K562 (cell line): ENCODE data around the gene MAST1. TPM values are rescaled to one million over a fixed set of nuclear protein-coding genes. Genes with fewer than 3 reads are reported as not detected.
A peak's percentile ranks its signal among the peaks of the same experiment; 100 is the strongest.

ENCODE experiments used
- ETV6 ChIP-seq, 3 experiments: fragments of 150-350 bp in 1 of 3; sonication (generic) in 1 of 3; formaldehyde crosslinking in 1 of 3; IDR thresholded peaks; 2 replicates each; pipeline versions ENCODE4 v1.6.1 to v1.8.0; 2014 to 2022; ENCODE audit warnings: borderline replicate concordance in 2 of 3, low read depth in 2 of 3, antibody characterized with exemption in 1 of 3, low read length in 1 of 3, mild to moderate bottlenecking in 1 of 3, missing genetic modification reagents in 1 of 3
- FOXM1 ChIP-seq, 2 experiments: fragments of 450-650 bp in 1 of 2; sonication (generic) in 1 of 2; formaldehyde crosslinking in 1 of 2; IDR thresholded peaks; 2 replicates each; pipeline versions ENCODE4 v1.6.1 to v1.9.0; 2017 to 2022; ENCODE audit warnings: low read depth in 2 of 2, mild to moderate bottlenecking in 2 of 2, missing genetic modification reagents in 1 of 2, moderate library complexity in 1 of 2
- HNRNPL ChIP-seq: fragments of 200-400 bp; formaldehyde crosslinking; IDR thresholded peaks from 2 replicates; pipeline ENCODE4 v1.6.1; 2017; ENCODE audit warnings: low read depth, mild to moderate bottlenecking, low read length
- MTA1 ChIP-seq: fragments of 450-650 bp; IDR thresholded peaks from 2 replicates; pipeline ENCODE4 v1.6.1; 2017; ENCODE audit warnings: borderline replicate concordance
- NR2F6 ChIP-seq: fragments of 450-650 bp; formaldehyde crosslinking; IDR thresholded peaks from 2 replicates; pipeline ENCODE4 v1.4.0; 2020; ENCODE audit warnings: mild to moderate bottlenecking
- RAD51 ChIP-seq: fragments of 450-650 bp; IDR thresholded peaks from 2 replicates; pipeline ENCODE4 v1.7.1; 2016; ENCODE audit warnings: low read depth, mild to moderate bottlenecking, borderline replicate concordance
- SLC30A9 ChIP-seq: fragments of 250-450 bp; sonication (Bioruptor Pico); IDR thresholded peaks from 2 replicates; pipeline ENCODE4 v1.8.0; 2022; ENCODE audit warnings: mild to moderate bottlenecking, moderate library complexity
- SMAD3 ChIP-seq: fragments of 450-650 bp; formaldehyde crosslinking; conservative IDR thresholded peaks from 2 replicates; pipeline ENCODE4 v1.4.0; 2020; ENCODE audit warnings: mild to moderate bottlenecking
- TARDBP ChIP-seq: fragments of 450-650 bp; IDR thresholded peaks from 2 replicates; pipeline ENCODE4 v1.6.1; 2016
- ZNF239 ChIP-seq: fragments of 250-450 bp; sonication (Bioruptor Pico); IDR thresholded peaks from 2 replicates; pipeline ENCODE4 v1.4.0; 2020; ENCODE audit warnings: mild to moderate bottlenecking
- ZNF324 ChIP-seq: fragments of 250-450 bp; sonication (Bioruptor Pico); IDR thresholded peaks from 2 replicates; pipeline ENCODE4 v1.4.0; 2020; ENCODE audit warnings: mild to moderate bottlenecking
- polyA plus RNA-seq, 8 experiments: library from polyadenylated mRNA; depleted of rRNA in 4 of 8; stranded (reverse) in 5 of 8; unstranded in 3 of 8; fragments of >200 nt; fragmentation: Nextera tagmentation in 2 of 8; fragmentation: Illumina TruSeq in 1 of 8; extraction: Ambion mirVana in 2 of 8; extraction: Trizol in 1 of 8; gene quantifications; 2 replicates each; pipeline versions ENCODE4 v1.2.1 to v1.2.3, GENCODE V29; 2011 to 2014; ENCODE audit warnings: inconsistent platforms in 1 of 8, missing spikeins in 1 of 8
- total RNA-seq, 7 experiments: library from RNA; depleted of rRNA in 6 of 7; stranded (reverse); fragments of >200 nt in 6 of 7; fragmentation: Illumina TruSeq in 2 of 7; extraction: Trizol in 2 of 7; gene quantifications; 2 replicates each; pipeline versions ENCODE4 v1.2.1 to v1.2.3, GENCODE V29; 2011 to 2021; ENCODE audit warnings: low replicate concordance in 1 of 7
- TF ChIP-seq, protein P1 (sequence below): sonication (generic); formaldehyde crosslinking; IDR thresholded peaks from 2 replicates; pipeline ENCODE4 v1.8.0; 2022; ENCODE audit warnings: missing genetic modification reagents, mild to moderate bottlenecking, borderline replicate concordance
- TF ChIP-seq, protein P2 (sequence below): fragments of 150-350 bp; conservative IDR thresholded peaks from 2 replicates; pipeline ENCODE4 v1.6.1; 2014; ENCODE audit warnings: low read length
- TF ChIP-seq, protein P3 (sequence below): fragments of 250-450 bp; sonication (Bioruptor Pico); IDR thresholded peaks from 2 replicates; pipeline ENCODE4 v1.8.0; 2022; ENCODE audit warnings: moderate library complexity, mild to moderate bottlenecking, inconsistent platforms
- TF ChIP-seq, protein P4 (sequence below): fragments of 450-650 bp; formaldehyde crosslinking; IDR thresholded peaks from 2 replicates; pipeline ENCODE4 v1.4.0; 2020; ENCODE audit warnings: mild to moderate bottlenecking, moderate library complexity
- TF ChIP-seq, protein P5 (sequence below): fragments of 450-650 bp; IDR thresholded peaks from 2 replicates; pipeline ENCODE4 v1.7.0; 2016; ENCODE audit warnings: borderline replicate concordance

MAST1 gene
- total and polyA plus RNA-seq, 9 of the 15 experiments (the other 6 are each of a cell fraction or from before 2014, with no cell fraction given): 0.48 to 10.3 (median 3.9) TPM

DNA sequence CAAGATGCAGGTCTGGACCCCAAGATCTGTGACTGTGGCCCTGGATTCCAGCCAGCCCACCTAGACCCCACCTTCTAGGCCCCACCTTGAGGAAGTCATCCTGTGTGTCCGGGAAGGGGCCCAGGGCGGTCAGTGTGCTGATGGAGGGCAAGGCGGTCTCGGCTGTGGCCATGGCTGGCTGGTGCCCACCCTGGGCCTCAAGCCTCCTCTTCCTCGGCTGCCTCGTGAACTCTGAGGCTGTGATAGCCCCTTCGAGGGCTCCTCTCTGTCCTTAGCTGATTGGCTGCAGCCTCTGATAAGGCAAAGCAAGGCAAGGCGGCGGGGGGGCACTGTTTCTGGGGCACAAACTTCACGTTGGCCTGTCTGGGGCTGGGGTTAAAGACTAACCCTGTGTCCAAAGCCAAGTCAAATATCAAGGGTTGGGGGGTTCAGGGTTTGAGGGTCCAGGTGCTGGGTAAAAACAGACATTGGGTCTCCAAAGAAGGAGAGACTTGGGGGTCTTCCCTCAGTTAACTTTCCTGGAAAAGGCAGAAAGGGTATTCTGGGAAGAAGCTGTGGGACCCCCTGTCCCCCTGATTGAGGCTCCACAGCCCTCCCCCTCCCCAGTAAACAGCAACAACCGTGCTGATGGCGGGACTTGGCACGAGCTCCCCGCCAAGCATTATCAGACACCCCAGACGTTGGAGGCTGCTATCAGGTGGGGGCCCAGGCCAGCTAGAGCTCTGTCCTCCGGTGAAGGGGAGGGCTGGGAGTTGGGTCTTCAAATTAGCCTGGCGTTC, 48.8 kb downstream of the MAST1 start, which contains the start of gene KLF1 (continued):
- TF ChIP-seq FOXM1 (IDR thresholded peaks at IDR 0.05; ENCODE audit: low read depth): peak; percentile 82
- TF ChIP-seq FOXM1 (CRISPR knock-in tag; IDR thresholded peaks at IDR 0.05; ENCODE audit: low read depth): no peak
- no peak for TF ChIP-seq SMAD3 (CRISPR knock-in tag)
- TF ChIP-seq, protein P1, sequence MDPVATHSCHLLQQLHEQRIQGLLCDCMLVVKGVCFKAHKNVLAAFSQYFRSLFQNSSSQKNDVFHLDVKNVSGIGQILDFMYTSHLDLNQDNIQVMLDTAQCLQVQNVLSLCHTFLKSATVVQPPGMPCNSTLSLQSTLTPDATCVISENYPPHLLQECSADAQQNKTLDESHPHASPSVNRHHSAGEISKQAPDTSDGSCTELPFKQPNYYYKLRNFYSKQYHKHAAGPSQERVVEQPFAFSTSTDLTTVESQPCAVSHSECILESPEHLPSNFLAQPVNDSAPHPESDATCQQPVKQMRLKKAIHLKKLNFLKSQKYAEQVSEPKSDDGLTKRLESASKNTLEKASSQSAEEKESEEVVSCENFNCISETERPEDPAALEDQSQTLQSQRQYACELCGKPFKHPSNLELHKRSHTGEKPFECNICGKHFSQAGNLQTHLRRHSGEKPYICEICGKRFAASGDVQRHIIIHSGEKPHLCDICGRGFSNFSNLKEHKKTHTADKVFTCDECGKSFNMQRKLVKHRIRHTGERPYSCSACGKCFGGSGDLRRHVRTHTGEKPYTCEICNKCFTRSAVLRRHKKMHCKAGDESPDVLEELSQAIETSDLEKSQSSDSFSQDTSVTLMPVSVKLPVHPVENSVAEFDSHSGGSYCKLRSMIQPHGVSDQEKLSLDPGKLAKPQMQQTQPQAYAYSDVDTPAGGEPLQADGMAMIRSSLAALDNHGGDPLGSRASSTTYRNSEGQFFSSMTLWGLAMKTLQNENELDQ (CRISPR knock-in tag): no peak
- no peak for TF ChIP-seq ETV6 (IDR thresholded peaks at IDR 0.05; ENCODE audit: borderline replicate concordance in 1 of 2, low read depth in 2 of 2, low read length in 1 of 2)
- no peak for TF ChIP-seq ETV6 (CRISPR knock-in tag; IDR thresholded peaks at IDR 0.05; ENCODE audit: borderline replicate concordance)
- no peak for TF ChIP-seq SLC30A9 (CRISPR knock-in tag)
- no peak for TF ChIP-seq TARDBP
- TF ChIP-seq HNRNPL: no peak
- TF ChIP-seq, protein P2, sequence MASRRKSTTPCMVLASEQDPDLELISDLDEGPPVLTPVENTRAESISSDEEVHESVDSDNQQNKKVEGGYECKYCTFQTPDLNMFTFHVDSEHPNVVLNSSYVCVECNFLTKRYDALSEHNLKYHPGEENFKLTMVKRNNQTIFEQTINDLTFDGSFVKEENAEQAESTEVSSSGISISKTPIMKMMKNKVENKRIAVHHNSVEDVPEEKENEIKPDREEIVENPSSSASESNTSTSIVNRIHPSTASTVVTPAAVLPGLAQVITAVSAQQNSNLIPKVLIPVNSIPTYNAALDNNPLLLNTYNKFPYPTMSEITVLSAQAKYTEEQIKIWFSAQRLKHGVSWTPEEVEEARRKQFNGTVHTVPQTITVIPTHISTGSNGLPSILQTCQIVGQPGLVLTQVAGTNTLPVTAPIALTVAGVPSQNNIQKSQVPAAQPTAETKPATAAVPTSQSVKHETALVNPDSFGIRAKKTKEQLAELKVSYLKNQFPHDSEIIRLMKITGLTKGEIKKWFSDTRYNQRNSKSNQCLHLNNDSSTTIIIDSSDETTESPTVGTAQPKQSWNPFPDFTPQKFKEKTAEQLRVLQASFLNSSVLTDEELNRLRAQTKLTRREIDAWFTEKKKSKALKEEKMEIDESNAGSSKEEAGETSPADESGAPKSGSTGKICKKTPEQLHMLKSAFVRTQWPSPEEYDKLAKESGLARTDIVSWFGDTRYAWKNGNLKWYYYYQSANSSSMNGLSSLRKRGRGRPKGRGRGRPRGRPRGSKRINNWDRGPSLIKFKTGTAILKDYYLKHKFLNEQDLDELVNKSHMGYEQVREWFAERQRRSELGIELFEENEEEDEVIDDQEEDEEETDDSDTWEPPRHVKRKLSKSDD: no peak
- peak; percentile 52; the same call in 1 of the 2 replicates for TF ChIP-seq MTA1
- TF ChIP-seq, protein P3, sequence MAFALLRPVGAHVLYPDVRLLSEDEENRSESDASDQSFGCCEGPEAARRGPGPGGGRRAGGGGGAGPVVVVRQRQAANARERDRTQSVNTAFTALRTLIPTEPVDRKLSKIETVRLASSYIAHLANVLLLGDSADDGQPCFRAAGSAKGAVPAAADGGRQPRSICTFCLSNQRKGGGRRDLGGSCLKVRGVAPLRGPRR (CRISPR knock-in tag): no peak; the same call in 1 of the 2 replicates
- TF ChIP-seq ZNF324 (CRISPR knock-in tag): no peak
- TF ChIP-seq, protein P4, sequence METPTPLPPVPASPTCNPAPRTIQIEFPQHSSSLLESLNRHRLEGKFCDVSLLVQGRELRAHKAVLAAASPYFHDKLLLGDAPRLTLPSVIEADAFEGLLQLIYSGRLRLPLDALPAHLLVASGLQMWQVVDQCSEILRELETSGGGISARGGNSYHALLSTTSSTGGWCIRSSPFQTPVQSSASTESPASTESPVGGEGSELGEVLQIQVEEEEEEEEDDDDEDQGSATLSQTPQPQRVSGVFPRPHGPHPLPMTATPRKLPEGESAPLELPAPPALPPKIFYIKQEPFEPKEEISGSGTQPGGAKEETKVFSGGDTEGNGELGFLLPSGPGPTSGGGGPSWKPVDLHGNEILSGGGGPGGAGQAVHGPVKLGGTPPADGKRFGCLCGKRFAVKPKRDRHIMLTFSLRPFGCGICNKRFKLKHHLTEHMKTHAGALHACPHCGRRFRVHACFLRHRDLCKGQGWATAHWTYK: peak; percentile 50; the same call in 1 of the 2 replicates
- TF ChIP-seq ZNF239 (CRISPR knock-in tag): no peak
- TF ChIP-seq RAD51: no peak
- TF ChIP-seq, protein P5, sequence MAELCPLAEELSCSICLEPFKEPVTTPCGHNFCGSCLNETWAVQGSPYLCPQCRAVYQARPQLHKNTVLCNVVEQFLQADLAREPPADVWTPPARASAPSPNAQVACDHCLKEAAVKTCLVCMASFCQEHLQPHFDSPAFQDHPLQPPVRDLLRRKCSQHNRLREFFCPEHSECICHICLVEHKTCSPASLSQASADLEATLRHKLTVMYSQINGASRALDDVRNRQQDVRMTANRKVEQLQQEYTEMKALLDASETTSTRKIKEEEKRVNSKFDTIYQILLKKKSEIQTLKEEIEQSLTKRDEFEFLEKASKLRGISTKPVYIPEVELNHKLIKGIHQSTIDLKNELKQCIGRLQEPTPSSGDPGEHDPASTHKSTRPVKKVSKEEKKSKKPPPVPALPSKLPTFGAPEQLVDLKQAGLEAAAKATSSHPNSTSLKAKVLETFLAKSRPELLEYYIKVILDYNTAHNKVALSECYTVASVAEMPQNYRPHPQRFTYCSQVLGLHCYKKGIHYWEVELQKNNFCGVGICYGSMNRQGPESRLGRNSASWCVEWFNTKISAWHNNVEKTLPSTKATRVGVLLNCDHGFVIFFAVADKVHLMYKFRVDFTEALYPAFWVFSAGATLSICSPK: no peak
- TF ChIP-seq NR2F6 (CRISPR knock-in tag): no peak
